ENCODE data around the gene PELI1. TPM values are rescaled to one million over a fixed set of nuclear protein-coding genes. Genes with fewer than 3 reads are reported as not detected.
"Not testable (repeated sequence)": the region's sequence is repeated elsewhere in the genome, so short reads cannot be mapped to it uniquely, and the experiment has no call there.

Gene PELI1
- total RNA-seq, 4 donors from 2014 or later, result 21.7 to 56.7 (median 34.3) TPM

DNA sequence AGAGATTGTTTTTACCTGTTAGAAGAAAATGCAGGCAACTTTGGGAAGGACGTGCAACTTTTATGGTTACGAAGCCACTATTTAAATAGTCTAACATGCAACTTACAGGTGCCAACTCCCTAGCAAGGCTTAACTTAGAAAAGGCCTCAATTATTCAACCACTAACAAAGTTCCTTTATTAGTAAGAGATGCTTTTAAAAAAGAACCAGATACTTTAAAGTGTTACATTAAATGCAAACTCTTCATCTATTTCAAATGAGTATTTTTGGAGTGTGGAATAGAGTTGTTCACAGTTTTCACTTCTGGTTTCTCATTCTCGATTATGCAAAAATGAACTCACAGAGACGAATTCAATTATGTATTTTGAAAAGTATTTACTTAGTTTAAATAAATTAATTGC, 51.7 kb downstream of the PELI1 start:
- no peak for TF ChIP-seq CTCF (IDR thresholded peaks at IDR 0.05)
- no peak for DNase-seq (ENCODE audit: low spot score)
- ATAC-seq (ENCODE audit: low FRiP score), result no peak

GRCh38 chr2:64090264-64090663, 54.0 kb downstream of the PELI1 start:
- DNase-seq (ENCODE audit: low spot score), result no peak
- ATAC-seq (ENCODE audit: low FRiP score), result no peak
- no peak for TF ChIP-seq CTCF (IDR thresholded peaks at IDR 0.05)

DNA sequence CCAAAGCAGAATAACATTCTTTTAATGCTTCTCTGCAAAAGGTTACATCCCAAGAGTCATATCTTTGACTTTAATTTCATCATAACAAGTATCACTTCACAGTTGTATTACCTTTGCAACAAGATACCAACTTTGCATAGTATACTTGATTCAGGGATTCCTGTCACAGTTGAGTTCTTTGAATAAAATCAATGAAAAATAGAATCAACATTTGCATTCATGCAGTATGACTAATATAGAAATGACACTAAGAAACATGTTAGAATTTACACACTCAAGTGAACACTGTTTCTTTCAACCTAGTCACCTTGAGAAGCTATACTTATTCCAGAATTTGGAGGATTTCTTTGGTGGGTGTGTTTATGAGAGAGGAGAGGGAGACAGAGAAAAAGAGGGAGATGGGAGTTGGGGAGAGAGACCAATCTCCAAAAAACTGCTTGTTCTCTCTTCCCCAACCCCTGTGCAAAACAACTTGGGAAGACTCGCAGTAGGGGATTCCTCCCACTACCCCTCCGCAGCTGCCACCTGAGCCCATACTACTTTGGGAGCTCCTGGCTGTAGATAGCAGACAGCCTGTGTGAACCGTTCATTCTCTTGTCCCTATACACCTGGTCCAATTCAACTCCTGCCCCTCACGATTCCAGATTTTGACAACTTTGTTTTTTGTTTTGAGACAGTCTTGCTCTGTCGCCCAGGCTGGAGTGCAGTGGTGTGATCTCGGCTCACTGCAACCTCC, 57.7 kb downstream of the PELI1 start:
- no peak for TF ChIP-seq CTCF (IDR thresholded peaks at IDR 0.05)
- no peak for DNase-seq (ENCODE audit: low spot score)
- ATAC-seq (ENCODE audit: low FRiP score), result no peak

GRCh38 chr2:64085936-64086335, 58.3 kb downstream of the PELI1 start:
- DNase-seq (ENCODE audit: low spot score) (no peak), ATAC-seq (ENCODE audit: low FRiP score) (no peak)
- TF ChIP-seq CTCF (IDR thresholded peaks at IDR 0.05), result no peak

DNA sequence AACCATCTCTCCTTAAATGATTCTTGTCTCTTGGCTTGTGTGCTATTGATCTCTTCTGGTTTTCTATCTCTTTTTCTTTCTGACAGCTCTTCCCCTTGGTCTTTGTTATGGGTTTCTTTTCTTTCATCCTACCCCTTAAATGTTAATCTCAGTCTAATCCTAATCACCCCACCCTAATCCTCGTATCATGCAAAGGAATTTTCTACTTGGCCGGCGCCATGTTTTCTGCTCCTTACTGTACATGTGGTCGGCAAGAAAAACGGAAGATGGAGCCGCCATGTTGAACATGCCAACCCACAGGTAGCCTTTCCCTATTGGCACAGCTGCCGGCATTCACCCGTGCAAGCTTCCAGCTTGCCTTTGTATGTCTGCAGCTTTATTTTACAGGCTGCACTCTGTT, 63.2 kb downstream of the PELI1 start:
- no peak for DNase-seq (ENCODE audit: low spot score)
- no peak for ATAC-seq (ENCODE audit: low FRiP score)
- no peak for TF ChIP-seq CTCF (IDR thresholded peaks at IDR 0.05)

DNA sequence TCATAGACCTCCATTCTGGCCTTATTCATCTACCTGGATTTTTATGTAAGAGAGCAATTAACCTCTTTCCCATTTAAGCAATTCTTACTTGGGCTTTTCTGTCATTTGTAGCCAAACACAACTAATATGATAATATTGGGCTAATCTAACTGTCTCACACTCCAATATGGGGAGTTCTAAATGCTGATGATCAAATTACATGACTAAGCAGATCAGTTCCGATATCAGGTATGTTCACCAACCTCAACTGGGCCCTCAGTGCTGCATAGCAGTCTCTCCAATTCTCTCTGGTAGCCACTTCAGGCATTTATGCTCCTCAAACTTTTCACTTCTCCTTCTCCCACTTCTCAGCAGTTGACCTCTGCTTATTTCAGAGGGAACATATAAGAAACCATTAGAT, 64.0 kb downstream of the PELI1 start:
- ATAC-seq (ENCODE audit: low FRiP score), result no peak
- no peak for TF ChIP-seq CTCF (IDR thresholded peaks at IDR 0.05)
- no peak for DNase-seq (ENCODE audit: low spot score)

GRCh38 chr2:64079688-64080087, 64.5 kb downstream of the PELI1 start:
- ATAC-seq (ENCODE audit: low FRiP score); DNase-seq (ENCODE audit: low spot score): not testable (repeated sequence)

DNA sequence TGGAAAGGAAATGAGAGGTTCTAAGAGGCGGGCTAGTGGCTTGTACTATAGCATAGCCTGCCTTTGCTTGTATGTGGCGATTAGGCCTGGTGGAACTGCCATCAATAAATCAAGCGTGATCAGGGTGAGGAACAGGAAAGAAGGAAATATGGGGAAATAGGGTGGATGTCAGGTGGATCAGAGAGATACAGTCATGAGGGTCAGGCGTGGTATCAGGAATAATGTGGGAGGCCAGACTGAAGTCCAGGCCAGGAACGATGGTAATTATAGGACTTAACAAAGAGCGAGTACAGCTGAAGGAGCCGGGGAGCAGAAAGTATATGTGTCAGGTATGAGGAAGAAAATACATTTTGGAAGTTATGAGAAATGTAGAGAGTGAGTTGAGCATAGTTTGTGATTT, 67.4 kb downstream of the PELI1 start:
- not testable (repeated sequence) for DNase-seq (ENCODE audit: low spot score); ATAC-seq (ENCODE audit: low FRiP score)

- not testable (repeated sequence) for ATAC-seq (ENCODE audit: low FRiP score); DNase-seq (ENCODE audit: low spot score)
Measured at GRCh38 chr2:64074616-64075015, 69.6 kb downstream of the PELI1 start.

Measured in omental fat pad (tissue), 4 donors.